HL-60/S4 treated with retinoic acid at 250 ng/mL for 4 days and 3 days (cell line): Measurements from ENCODE around the gene CRACDL.

Experiments used
- in situ Hi-C: fragments of 300-500 bp; cut with MboI; formaldehyde crosslinking; loops from 2 replicates; pipeline ENCODE4 v1.7.0; 2022; ENCODE audit warnings: low sequenced_read_pairs

Gene CRACDL

GRCh38 chr2:98935777-98936352 lies at the start of gene CRACDL:
TSS of gene CRACDL (minus strand) at chr2:98936225. CDS start at chr2:98846800, 89,425 bp downstream.
- in situ Hi-C loops: no loop called here

- in situ Hi-C loops: no loop called here
These were observed 39.6 kb upstream of the CRACDL start for GRCh38 chr2:98975611-98976010.

DNA sequence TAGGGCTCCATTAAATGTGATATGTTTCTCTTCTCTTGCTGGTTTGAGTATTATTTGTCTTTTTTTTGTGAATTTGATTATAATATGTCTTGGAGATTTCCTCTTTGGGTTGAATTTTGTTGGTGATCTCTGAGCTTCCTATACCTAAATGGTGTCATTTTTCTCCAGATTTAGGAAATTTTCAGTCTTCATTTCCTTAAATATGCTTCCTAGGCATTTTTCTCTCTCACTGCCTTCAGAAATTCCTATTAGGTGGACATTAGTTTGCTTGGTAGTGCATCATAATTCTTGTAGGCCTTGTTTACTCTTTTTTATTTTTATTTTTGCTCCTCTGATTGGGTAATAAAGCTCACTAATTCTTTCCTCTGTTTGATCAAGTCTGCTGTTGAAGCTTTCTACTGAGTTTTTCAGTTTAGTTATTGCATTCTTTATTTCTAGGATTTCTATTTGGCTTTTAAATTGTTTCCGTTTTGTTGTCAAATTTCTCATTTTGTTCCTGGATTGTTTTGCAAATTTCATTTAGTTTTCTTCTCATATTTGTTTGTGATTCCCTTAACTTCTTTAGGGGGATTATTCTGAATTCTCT lies 36.6 kb upstream of the CRACDL start:
- in situ Hi-C loops: no loop called here

- in situ Hi-C loops: no loop called here
These were observed 23.9 kb upstream of the CRACDL start for GRCh38 chr2:98959810-98960507.

DNA sequence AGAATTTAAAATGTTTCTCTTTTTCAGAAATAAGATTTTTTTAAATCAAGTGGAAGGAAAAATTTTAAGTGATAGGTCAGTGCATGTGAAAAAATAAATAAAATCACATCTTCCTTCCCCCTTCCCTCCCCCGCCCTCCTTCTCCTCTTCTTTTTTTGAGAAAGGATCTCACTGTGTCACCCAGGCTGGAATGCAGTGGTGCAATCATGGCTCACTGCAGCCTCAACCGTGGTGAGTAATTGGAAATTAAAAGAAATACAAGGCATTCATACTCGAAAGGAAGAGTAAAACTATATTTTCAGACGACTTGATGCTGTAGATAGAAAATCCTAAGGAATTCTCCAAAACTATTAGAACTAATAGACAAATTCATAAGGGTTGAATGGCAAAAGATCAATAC lies 16.9 kb upstream of the CRACDL start:
- in situ Hi-C loops: no loop called here

DNA sequence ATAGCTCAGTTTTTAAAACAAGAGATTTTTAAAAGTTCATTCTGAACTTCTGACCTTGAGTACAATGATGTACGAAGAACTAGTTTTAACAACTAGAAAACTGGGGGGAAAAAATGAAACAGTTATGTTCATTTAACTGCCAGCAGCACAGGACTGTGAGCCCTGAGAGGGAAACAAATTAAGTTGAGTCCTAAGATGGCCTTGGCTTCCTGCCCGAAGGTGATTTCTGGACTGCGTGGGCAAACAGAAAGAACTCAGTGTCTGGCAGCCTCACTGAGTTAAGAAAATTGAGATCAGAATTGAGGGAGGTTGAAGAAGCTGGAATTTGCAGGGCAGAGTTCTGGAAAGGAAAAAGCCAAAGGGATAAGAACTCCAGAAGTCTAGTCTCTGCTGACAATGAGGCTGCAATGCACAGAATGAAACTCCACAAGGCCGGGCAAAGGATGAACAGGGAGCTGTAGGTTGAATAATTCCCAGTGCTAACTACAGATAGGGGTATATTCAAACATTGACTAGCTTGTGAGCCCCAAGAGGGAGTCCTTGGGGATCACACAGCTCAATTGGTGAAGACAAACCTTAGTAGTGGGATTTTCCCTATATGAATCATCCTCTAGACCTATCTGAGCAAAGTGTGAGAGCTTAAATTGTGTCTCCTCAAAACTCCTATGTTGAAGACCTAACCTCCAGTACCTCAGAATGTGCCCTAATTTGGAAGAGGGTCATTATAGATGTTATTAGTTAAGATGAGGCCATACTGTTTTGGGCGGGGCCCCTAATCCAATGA lies 13.1 kb upstream of the CRACDL start:
- in situ Hi-C loops: no loop called here

DNA sequence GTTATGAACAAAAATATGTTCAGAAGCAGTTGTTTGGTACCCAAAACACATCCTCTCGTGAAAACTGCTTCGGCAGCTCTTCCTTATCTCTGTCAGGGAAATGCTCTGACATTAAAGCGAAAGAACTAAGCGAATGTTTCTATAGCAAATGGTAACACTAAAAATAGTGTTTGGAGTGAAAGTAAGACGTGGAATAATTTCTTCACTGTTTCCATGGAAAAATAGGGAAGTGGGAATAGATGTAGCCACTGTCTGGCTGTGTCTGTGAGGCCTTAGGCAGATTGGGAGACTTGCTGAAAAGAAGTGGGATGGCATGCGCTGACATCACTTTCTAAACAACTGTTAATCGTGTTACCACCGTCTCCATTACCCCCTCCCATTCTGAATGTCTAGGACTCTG lies 11.5 kb upstream of the CRACDL start:
- in situ Hi-C loops: no loop called here

- in situ Hi-C loops: no loop called here
These were observed 10.8 kb upstream of the CRACDL start for GRCh38 chr2:98946855-98947254.

GRCh38 chr2:98944775-98945174 lies 8.8 kb upstream of the CRACDL start:
- in situ Hi-C loops: no loop called here

DNA sequence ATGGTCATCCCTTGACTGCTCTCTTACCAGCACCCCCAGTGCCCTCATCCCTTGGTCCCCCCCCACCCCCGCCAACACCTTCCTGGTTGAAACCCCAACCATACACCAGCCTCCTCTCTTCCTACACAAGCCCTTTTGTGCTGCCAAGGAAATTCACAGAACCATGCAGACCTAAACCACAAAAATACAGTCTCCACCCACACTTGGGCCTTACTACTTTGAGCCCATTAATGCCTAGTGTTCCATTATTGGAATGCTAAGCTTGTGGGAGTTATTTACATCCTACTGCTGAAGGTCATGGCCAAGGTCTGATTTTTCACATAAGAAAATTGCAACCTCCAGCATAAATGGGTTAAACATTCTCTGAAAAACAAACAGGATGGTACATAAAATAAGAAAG lies 4.1 kb upstream of the CRACDL start:
- in situ Hi-C loops: no loop called here

DNA sequence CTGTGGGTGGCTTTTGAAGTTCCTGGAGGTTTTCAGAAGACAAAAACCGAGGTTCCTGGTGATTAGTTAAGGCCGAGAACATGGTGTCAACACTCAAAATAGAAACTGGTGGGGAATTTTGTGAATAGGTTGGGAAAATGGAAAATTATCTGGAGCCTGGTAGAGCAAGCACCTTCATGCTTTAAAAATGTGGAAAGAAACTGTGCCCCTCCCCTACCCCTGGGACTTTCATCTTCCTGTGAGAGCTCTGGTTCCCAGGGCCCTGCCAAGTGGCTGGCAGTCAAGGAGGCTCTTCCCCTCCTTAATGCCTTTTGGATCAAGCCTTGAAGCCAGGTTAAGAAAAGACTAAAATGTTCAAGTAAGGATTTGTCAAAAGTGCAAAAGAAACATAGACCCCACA lies 1.9 kb upstream of the CRACDL start:
- in situ Hi-C loops: no loop called here

DNA sequence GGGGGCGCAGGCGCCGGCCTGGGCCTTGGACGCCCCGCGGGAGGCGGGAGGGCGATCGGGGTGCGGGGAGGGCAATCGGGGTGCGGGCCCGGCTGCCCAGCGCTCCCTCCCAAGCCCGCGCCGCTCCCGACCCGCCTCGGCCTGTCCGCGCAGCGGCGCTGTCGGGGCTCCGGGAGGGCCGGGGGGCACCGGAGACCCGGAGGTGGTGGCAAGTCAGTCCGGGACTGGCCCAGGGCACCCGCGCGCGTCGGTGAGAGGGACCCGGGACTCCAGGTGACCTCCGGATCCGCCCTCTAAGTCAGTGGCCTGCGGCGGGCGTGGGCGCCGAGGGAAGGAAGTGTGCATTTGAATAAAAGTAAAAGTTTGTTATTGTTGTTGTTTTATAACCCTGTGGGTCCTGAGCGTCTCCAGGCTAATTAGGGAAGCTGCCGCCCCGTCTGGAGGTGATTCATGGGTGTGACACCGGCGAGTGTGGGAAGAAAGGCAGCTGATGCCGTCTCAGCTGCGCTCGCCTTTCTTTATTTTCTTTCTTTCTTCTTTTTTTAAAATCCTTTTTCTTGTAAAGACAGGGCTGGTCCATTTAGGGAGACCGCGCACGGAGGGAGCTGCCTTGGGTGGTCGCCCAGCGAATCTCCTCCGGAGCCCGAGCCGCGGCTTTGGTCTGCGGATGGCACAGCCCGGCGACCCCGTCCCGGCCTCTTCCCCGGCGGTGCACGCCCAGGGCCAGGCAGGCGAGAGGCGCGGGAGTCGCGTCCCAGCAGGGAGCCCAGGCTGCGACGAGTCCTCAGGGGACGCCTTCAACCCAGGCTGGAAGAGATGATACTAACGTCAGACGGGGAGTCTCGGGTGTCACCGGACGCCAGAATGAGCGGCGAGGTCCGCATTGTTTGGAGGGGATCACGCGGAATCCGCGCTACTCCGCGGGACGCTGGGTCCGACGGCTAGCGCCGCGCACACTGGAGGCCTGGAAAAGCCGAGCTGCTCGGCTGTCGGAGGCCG lies 627 bp upstream of the CRACDL start:
- in situ Hi-C loops: no loop called here

GRCh38 chr2:98935111-98935770 lies 784 bp downstream of the CRACDL start:
- in situ Hi-C loops: no loop called here

- in situ Hi-C loops: no loop called here
These were observed 3.2 kb downstream of the CRACDL start for GRCh38 chr2:98932778-98933343.

- in situ Hi-C loops: no loop called here
These were observed 3.9 kb downstream of the CRACDL start for GRCh38 chr2:98932164-98932563.

DNA sequence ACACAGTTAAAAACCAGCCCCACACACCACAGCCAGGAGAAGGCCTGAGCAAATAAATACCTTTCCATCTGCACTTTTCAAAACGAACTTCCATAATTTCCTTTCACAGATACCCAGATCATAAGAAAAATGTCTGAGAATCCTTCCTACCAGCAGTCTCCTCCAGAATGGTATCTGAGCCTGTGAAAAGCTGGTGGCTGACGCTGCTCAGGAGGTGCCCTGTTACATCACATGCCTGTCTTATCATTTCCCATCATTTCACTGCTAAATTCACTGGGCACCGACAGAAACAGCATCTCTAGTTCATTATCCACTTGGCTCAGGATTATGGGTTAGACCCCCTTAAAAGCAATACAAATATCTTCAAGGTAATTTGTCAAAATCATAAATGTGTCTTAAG lies 4.4 kb downstream of the CRACDL start:
- in situ Hi-C loops: no loop called here

- in situ Hi-C loops: no loop called here
These were observed 6.1 kb downstream of the CRACDL start for GRCh38 chr2:98929920-98930319.

- in situ Hi-C loops: no loop called here
These were observed 7.8 kb downstream of the CRACDL start for GRCh38 chr2:98928242-98928641.

- in situ Hi-C loops: no loop called here
These were observed 9.0 kb downstream of the CRACDL start for GRCh38 chr2:98927027-98927426.

- in situ Hi-C loops: no loop called here
These were observed 9.4 kb downstream of the CRACDL start for GRCh38 chr2:98926601-98927000.
